Progenitor cell of endocrine pancreas (in vitro differentiated cells): ENCODE data around the gene NT5DC4. TPM values are rescaled to one million over a fixed set of nuclear protein-coding genes. Genes with fewer than 3 reads are reported as not detected.

ENCODE experiments used
- DNase-seq: peaks from one replicate; pipeline ENCODE4 v3.0.0; 2021; ENCODE audit warnings: low spot score; ENCODE audit not compliant: unreplicated experiment
- H3K27ac Mint-ChIP-seq: 2 replicates; pipeline ENCODE4 v1.8.0; 2021; ENCODE audit warnings: mild to moderate bottlenecking, moderate library complexity, mixed read lengths
- H3K27me3 Mint-ChIP-seq: 2 replicates; pipeline ENCODE4 v1.8.0; 2021; ENCODE audit warnings: mixed read lengths
- H3K36me3 Mint-ChIP-seq: 2 replicates; pipeline ENCODE4 v1.8.0; 2022; ENCODE audit warnings: mixed read lengths; ENCODE audit not compliant: insufficient read depth
- H3K4me1 Mint-ChIP-seq: 2 replicates; pipeline ENCODE4 v1.8.0; 2021; ENCODE audit warnings: low read depth, mixed read lengths
- H3K4me3 Mint-ChIP-seq: 2 replicates; pipeline ENCODE4 v1.8.0; 2021; ENCODE audit warnings: low read depth, mild to moderate bottlenecking, moderate library complexity, mixed read lengths
- H3K9me3 Mint-ChIP-seq: 2 replicates; pipeline ENCODE4 v1.8.0; 2021; ENCODE audit warnings: low read depth, mixed read lengths
- total RNA-seq: library from RNA; stranded (reverse); gene quantifications from 2 replicates; pipeline ENCODE4 v1.2.1, GENCODE V29; 2021
- TF ChIP-seq, protein P1 (sequence below): fragments of 200-600 bp; sonication (generic); IDR thresholded peaks from one replicate; pipeline ENCODE4 v1.5.0; 2021; ENCODE audit warnings: antibody characterized with exemption, mild to moderate bottlenecking; ENCODE audit not compliant: unreplicated experiment

NT5DC4 gene
- total RNA-seq, 1 donor from 2014 or later, result not detected

DNA sequence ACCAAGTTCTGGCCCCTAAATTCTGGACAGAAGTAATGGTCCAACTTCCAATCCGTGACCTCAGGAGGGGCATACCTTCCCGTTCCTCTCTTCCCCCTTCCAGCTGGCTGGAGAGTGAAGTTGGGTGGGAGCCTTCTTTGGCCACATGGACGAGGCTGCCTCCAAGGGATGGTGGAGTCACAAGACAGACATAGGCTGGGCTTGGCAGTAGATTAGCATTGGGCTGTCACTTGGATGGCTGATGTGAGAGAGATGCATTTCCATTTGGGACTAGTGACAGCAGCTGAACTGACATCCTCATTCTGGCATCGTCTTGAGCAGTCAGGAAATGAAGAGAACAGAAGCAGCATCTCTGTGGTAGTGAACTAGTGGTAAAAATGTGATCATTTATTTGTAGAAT, 12.6 kb downstream of the NT5DC4 start:
- peaks cover 5% of the 10 kb centered on the region for H3K27me3 Mint-ChIP-seq
- H3K4me3 Mint-ChIP-seq, result no peak overlapping the region
- H3K36me3 Mint-ChIP-seq, result no peaks in the 10 kb centered on the region
- TF ChIP-seq, protein P1, sequence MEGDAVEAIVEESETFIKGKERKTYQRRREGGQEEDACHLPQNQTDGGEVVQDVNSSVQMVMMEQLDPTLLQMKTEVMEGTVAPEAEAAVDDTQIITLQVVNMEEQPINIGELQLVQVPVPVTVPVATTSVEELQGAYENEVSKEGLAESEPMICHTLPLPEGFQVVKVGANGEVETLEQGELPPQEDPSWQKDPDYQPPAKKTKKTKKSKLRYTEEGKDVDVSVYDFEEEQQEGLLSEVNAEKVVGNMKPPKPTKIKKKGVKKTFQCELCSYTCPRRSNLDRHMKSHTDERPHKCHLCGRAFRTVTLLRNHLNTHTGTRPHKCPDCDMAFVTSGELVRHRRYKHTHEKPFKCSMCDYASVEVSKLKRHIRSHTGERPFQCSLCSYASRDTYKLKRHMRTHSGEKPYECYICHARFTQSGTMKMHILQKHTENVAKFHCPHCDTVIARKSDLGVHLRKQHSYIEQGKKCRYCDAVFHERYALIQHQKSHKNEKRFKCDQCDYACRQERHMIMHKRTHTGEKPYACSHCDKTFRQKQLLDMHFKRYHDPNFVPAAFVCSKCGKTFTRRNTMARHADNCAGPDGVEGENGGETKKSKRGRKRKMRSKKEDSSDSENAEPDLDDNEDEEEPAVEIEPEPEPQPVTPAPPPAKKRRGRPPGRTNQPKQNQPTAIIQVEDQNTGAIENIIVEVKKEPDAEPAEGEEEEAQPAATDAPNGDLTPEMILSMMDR, result no peak
- H3K4me1 Mint-ChIP-seq, result no peaks in the 10 kb centered on the region
- H3K27ac Mint-ChIP-seq, result no peak overlapping the region
- no peaks in the 10 kb centered on the region for H3K9me3 Mint-ChIP-seq
- no peak for DNase-seq

DNA sequence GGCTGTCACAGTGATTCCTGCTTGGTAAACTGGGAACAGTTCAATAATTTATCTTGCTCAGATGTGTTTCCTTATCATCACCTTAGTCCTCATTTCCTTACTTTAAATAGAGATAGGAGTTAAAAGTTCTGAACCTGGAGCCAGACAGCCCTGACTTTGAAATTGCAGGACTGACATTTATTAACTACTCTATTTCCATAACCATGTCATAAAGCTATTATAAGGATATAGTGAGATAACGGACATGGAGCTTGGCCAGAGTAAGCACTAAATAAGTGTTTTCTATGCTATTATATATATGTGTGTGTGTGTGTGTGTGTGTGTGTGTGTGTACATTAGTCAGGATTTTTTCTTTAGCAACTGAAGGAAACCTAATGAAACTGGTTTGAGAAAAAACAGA, 13.1 kb downstream of the NT5DC4 start:
- no peaks in the 10 kb centered on the region for H3K9me3 Mint-ChIP-seq

DNA sequence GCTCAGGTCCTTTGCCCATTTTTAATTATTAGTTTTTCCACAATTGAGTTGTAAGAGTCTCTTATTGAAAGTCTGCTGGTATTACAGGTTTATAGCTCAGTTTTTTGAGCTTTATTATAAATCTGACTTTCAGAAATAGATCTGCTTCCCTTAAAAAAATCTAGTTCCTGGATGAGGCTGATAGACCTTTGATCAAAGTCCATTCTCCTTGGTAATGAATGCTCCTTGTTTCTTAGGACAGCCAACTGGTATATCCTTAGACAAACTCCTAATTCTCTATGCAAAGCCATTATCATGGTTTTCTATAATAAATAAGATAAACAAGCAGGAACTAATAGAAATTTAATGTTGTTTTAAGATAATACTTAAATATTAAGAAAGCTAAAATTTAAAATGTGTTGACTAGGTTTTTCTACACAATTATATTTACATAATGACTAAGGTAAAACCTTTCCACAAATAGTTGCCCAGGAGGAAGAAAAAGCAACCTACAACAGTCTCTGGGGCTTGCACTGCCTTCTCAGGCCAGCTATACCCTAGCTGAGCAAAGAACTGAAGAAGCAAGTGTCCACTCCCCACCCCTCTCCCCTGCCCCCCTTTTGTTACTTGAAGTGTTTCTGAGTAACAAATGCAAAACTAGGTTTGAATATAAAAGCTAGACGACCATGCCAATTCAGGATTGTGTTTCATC, 16.9 kb downstream of the NT5DC4 start:
- H3K27ac Mint-ChIP-seq, result no peak overlapping the region
- no peak for DNase-seq
- H3K4me3 Mint-ChIP-seq, result no peak overlapping the region
- no peaks in the 10 kb centered on the region for H3K9me3 Mint-ChIP-seq
- H3K36me3 Mint-ChIP-seq, result peaks cover 3% of the 10 kb centered on the region
- H3K27me3 Mint-ChIP-seq, result no peaks in the 10 kb centered on the region
- peaks cover 1% of the 10 kb centered on the region for H3K4me1 Mint-ChIP-seq
- TF ChIP-seq, protein P1, result no peak

More for the DNA sequence above, 13.1 kb downstream of the NT5DC4 start:
- no peak overlapping the region for H3K27ac Mint-ChIP-seq
- no peak overlapping the region for H3K4me3 Mint-ChIP-seq
- peaks cover 2% of the 10 kb centered on the region for H3K27me3 Mint-ChIP-seq
- TF ChIP-seq, protein P1, result no peak
- H3K4me1 Mint-ChIP-seq, result no peaks in the 10 kb centered on the region
- H3K36me3 Mint-ChIP-seq, result no peaks in the 10 kb centered on the region
- DNase-seq, result no peak

DNA sequence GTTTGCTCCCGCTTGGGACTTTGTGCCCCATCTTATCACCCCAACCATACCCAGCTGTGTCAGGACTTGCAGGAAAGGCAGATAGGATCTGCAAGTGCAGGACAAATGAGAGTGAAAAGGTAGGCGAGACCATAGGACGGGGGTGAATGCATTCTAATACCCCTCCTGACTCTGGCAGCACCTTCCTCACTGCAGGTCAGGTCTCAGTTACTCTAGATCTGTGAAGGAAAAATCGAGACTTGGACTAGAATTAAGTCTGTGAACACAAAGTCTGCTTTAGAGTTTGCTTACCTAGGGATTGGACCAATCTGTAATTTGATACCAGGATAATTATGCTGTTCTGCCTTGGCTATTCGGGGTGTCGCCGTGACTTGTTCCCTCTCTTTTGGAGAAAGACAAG, 19.7 kb downstream of the NT5DC4 start:
- Mint-ChIP-seq H3K9me3 (no peaks in the 10 kb centered on the region), H3K4me1 (peaks cover 1% of the 10 kb centered on the region), H3K36me3 (peaks cover 7% of the 10 kb centered on the region), H3K27ac (peak overlapping the region; percentile 35), H3K4me3 (no peak overlapping the region), H3K27me3 (no peaks in the 10 kb centered on the region)
- no peak for DNase-seq
- TF ChIP-seq, protein P1, result no peak

DNA sequence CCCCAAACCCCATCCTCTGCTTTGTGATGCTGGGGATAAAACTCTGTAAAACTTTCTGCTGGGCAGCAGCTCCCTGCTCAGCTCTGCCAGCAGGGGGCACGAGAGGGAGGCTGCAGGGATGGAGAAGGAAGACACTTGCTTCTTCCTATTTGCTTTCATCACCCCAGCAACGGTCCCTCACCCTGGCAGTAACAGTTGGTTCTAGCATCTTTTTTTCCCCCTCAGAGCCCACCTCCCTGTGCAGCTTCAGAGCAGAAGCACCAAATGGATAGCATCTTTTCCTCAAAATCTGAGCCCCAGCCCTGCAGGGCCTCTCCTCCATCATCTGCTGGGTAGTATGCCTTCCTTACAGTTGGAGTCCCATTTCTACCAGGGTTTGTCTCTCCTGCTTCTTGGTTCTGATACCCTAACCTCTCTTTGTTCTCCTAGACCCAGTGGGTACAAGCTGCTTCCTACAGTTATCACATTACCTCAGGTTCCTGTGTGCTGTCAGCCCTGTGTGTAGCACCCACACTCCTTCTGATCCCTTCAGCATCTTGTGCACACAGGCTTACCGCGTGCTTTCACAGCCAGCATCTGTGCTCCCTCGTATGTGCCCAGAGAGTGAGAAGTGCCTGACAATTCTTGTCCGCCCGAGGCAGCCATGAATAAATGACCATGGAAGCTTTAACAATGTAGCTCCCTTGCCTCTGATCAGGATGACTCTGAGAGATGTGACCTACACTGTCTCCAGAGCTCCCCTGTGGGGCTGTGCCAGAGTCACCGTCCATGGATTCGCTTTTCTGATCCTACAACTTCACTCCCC, 29.1 kb downstream of the NT5DC4 start:
- H3K9me3 Mint-ChIP-seq, result no peaks in the 10 kb centered on the region
- H3K4me1 Mint-ChIP-seq, result peaks cover 19% of the 10 kb centered on the region
- H3K27me3 Mint-ChIP-seq, result no peaks in the 10 kb centered on the region
- peak overlapping the region; percentile 80 for H3K27ac Mint-ChIP-seq
- peaks cover 8% of the 10 kb centered on the region for H3K36me3 Mint-ChIP-seq
- H3K4me3 Mint-ChIP-seq, result no peak overlapping the region
- DNase-seq, result peak; percentile 62
- TF ChIP-seq, protein P1, result peak; percentile 89
